ENCODE results near the gene ZC3HAV1.
A peak's percentile ranks its signal among the peaks of the same experiment; 100 is the strongest.

Gene ZC3HAV1

DNA sequence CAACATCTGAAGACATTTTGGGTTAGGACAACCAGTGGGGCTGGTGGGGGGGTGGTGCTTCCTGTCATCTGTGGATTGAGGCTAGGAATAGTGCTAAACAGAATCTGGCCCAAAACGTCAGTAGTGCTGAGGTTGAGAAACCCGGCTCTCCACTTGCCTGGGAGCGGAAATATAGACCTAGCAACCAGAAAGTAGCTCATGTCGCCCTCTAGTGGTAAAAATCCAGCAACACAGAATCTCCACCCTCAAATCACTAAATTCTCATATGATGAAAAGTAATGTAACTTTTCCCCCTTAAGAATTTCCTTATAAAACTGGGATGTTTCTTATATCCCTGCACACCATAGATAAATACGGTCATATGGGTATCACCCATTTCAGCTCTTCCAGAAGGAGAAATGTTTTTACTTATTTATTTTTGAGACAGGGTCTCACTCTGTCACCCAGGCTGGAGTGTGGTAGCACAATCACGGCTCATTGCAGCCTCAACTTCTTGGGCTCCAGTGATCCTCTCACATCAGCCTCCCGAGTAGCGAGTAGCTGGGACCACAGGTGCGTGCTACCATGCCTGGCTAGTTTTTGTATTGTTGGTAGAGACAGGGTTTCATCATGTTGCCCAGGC, 34.4 kb downstream of the ZC3HAV1 start:
- TF ChIP-seq, protein P1, sequence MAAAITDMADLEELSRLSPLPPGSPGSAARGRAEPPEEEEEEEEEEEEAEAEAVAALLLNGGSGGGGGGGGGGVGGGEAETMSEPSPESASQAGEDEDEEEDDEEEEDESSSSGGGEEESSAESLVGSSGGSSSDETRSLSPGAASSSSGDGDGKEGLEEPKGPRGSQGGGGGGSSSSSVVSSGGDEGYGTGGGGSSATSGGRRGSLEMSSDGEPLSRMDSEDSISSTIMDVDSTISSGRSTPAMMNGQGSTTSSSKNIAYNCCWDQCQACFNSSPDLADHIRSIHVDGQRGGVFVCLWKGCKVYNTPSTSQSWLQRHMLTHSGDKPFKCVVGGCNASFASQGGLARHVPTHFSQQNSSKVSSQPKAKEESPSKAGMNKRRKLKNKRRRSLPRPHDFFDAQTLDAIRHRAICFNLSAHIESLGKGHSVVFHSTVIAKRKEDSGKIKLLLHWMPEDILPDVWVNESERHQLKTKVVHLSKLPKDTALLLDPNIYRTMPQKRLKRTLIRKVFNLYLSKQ (tag by site-specific recombination; IDR thresholded peaks at IDR 0.05; ENCODE audit: borderline replicate concordance), result no peak
- TF ChIP-seq ZFP41 (tag by site-specific recombination; IDR thresholded peaks at IDR 0.05; ENCODE audit: borderline replicate concordance) (no peak), ZNF654 (tag by site-specific recombination; IDR thresholded peaks at IDR 0.05; ENCODE audit: low read depth) (peak; percentile 80), SP7 (tag by site-specific recombination; IDR thresholded peaks at IDR 0.05) (no peak), ZNF311 (tag by site-specific recombination; IDR thresholded peaks at IDR 0.05; ENCODE audit: borderline replicate concordance) (no peak), ZNF660 (tag by site-specific recombination; IDR thresholded peaks at IDR 0.05) (peak; percentile 55; the same call in 1 of the 2 replicates), ZNF558 (tag by site-specific recombination; IDR thresholded peaks at IDR 0.05) (no peak), ZFP69B (tag by site-specific recombination; IDR thresholded peaks at IDR 0.05) (no peak)
- TF ChIP-seq, protein P2, sequence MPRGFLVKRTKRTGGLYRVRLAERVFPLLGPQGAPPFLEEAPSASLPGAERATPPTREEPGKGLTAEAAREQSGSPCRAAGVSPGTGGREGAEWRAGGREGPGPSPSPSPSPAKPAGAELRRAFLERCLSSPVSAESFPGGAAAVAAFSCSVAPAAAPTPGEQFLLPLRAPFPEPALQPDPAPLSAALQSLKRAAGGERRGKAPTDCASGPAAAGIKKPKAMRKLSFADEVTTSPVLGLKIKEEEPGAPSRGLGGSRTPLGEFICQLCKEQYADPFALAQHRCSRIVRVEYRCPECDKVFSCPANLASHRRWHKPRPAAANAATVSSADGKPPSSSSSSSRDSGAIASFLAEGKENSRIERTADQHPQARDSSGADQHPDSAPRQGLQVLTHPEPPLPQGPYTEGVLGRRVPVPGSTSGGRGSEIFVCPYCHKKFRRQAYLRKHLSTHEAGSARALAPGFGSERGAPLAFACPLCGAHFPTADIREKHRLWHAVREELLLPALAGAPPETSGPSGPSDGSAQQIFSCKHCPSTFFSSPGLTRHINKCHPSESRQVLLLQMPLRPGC (tag by site-specific recombination; IDR thresholded peaks at IDR 0.05), result no peak
- TF ChIP-seq, protein P3, sequence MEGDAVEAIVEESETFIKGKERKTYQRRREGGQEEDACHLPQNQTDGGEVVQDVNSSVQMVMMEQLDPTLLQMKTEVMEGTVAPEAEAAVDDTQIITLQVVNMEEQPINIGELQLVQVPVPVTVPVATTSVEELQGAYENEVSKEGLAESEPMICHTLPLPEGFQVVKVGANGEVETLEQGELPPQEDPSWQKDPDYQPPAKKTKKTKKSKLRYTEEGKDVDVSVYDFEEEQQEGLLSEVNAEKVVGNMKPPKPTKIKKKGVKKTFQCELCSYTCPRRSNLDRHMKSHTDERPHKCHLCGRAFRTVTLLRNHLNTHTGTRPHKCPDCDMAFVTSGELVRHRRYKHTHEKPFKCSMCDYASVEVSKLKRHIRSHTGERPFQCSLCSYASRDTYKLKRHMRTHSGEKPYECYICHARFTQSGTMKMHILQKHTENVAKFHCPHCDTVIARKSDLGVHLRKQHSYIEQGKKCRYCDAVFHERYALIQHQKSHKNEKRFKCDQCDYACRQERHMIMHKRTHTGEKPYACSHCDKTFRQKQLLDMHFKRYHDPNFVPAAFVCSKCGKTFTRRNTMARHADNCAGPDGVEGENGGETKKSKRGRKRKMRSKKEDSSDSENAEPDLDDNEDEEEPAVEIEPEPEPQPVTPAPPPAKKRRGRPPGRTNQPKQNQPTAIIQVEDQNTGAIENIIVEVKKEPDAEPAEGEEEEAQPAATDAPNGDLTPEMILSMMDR (tag by site-specific recombination; IDR thresholded peaks at IDR 0.05), result 0 out of 2 replicates have a peak, but pooled peaks have one; percentile 32

DNA sequence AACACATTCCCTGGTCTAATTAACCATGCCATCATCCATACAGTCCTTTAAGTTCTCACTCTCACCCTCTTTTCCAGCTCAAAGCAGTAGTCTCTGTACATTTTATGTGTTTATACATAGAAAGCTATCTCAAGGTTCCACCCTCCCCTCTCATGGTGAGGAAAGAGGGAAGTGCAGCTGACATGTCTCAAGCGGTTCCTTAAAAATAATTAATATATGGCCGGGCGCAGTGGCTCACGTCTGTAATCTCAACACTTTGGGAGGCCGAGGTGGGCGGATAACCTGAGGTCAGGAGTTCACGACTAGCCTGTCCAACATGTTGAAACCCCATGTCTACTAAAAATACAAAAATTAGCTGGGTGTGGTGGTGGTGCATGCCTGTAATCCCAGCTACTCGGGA, 36.7 kb downstream of the ZC3HAV1 start:
- TF ChIP-seq, protein P4, sequence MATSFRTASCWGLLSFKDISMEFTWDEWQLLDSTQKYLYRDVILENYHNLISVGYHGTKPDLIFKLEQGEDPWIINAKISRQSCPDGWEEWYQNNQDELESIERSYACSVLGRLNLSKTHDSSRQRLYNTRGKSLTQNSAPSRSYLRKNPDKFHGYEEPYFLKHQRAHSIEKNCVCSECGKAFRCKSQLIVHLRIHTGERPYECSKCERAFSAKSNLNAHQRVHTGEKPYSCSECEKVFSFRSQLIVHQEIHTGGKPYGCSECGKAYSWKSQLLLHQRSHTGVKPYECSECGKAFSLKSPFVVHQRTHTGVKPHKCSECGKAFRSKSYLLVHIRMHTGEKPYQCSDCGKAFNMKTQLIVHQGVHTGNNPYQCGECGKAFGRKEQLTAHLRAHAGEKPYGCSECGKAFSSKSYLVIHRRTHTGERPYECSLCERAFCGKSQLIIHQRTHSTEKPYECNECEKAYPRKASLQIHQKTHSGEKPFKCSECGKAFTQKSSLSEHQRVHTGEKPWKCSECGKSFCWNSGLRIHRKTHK (tag by site-specific recombination; IDR thresholded peaks at IDR 0.05), result no peak
- TF ChIP-seq ZNF629 (tag by site-specific recombination; IDR thresholded peaks at IDR 0.05) (no peak), ZNF510 (tag by site-specific recombination; IDR thresholded peaks at IDR 0.05; ENCODE audit: insufficient replicate concordance) (no peak), KLF9 (tag by site-specific recombination; IDR thresholded peaks at IDR 0.05; ENCODE audit: low read depth) (no peak), ZNF292 (tag by site-specific recombination; IDR thresholded peaks at IDR 0.05; ENCODE audit: borderline replicate concordance, low read depth) (no peak), ZFP3 (tag by site-specific recombination; IDR thresholded peaks at IDR 0.05; ENCODE audit: low read depth) (no peak), ZNF596 (tag by site-specific recombination; IDR thresholded peaks at IDR 0.05) (no peak), ZNF174 (tag by site-specific recombination; IDR thresholded peaks at IDR 0.05) (no peak), ZNF707 (tag by site-specific recombination; IDR thresholded peaks at IDR 0.05) (no peak), PRDM1 (tag by site-specific recombination; IDR thresholded peaks at IDR 0.05) (no peak)
- TF ChIP-seq, protein P5, sequence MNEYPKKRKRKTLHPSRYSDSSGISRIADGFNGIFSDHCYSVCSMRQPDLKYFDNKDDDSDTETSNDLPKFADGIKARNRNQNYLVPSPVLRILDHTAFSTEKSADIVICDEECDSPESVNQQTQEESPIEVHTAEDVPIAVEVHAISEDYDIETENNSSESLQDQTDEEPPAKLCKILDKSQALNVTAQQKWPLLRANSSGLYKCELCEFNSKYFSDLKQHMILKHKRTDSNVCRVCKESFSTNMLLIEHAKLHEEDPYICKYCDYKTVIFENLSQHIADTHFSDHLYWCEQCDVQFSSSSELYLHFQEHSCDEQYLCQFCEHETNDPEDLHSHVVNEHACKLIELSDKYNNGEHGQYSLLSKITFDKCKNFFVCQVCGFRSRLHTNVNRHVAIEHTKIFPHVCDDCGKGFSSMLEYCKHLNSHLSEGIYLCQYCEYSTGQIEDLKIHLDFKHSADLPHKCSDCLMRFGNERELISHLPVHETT (tag by site-specific recombination; IDR thresholded peaks at IDR 0.05), result no peak
- TF ChIP-seq, protein P6, sequence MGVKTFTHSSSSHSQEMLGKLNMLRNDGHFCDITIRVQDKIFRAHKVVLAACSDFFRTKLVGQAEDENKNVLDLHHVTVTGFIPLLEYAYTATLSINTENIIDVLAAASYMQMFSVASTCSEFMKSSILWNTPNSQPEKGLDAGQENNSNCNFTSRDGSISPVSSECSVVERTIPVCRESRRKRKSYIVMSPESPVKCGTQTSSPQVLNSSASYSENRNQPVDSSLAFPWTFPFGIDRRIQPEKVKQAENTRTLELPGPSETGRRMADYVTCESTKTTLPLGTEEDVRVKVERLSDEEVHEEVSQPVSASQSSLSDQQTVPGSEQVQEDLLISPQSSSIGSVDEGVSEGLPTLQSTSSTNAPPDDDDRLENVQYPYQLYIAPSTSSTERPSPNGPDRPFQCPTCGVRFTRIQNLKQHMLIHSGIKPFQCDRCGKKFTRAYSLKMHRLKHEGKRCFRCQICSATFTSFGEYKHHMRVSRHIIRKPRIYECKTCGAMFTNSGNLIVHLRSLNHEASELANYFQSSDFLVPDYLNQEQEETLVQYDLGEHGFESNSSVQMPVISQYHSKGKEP (tag by site-specific recombination; IDR thresholded peaks at IDR 0.05), result no peak
- ChIA-PET CTCF (interaction anchor here (3.8 kb wide), 1 partner anchor 55 kb away, joined by 30 read pairs; no protein-coding TSS in a partner anchor), POLR2A (no interaction called here)
- Histone ChIP-seq H3K4me3 (ENCODE audit: low read depth, low read length) (no peak overlapping the region), H3K36me3 (ENCODE audit: control insufficient read depth in 2 of 2, insufficient read depth in 1 of 2, low read length in 2 of 2) (peaks cover 0 to 75% of the 10 kb centered on the region in 2 experiments; a peak in 2 of 3 replicates), H3K9me3 (ENCODE audit: control insufficient read depth, insufficient read depth, low read depth, low read length) (no peaks in the 10 kb centered on the region), H3K4me1 (ENCODE audit: control insufficient read depth, insufficient read depth, low read length) (no peaks in the 10 kb centered on the region), H3K27ac (ENCODE audit: extremely low read depth, low read depth, low read length) (no peak overlapping the region)

More for the DNA sequence above, 34.4 kb downstream of the ZC3HAV1 start:
- Histone ChIP-seq H3K4me3 (ENCODE audit: low read depth, low read length) (no peak overlapping the region), H3K9me3 (ENCODE audit: control insufficient read depth, insufficient read depth, low read depth, low read length) (no peaks in the 10 kb centered on the region), H3K4me1 (ENCODE audit: control insufficient read depth, insufficient read depth, low read length) (no peaks in the 10 kb centered on the region), H3K36me3 (ENCODE audit: control insufficient read depth in 2 of 2, insufficient read depth in 1 of 2, low read length in 2 of 2) (peaks cover 0 to 80% of the 10 kb centered on the region in 2 experiments), H3K27ac (ENCODE audit: extremely low read depth, low read depth, low read length) (no peak overlapping the region)
- ChIA-PET POLR2A (no interaction called here), CTCF (interaction anchor here (0.6 to 3.8 kb wide), 38 partner anchors 9 to 1175 kb away, joined by 3 to 30 read pairs (median 4); a partner anchor contains a TSS)

Data from HEK293 (cell line).